ENCODE measurements around the gene TRMT61B. TPM values are rescaled to one million over a fixed set of nuclear protein-coding genes. Genes with fewer than 3 reads are reported as not detected.
A peak's percentile ranks its signal among the peaks of the same experiment; 100 is the strongest.

Gene TRMT61B
- total and polyA plus RNA-seq, 2 of the 13 experiments (the other 11 are each of a cell fraction or from before 2014, with no cell fraction given): 19.7 to 23.5 TPM

GRCh38 chr2:28870146-28870891 is at the start of gene TRMT61B (continued):
- peak; percentile 87 for TF ChIP-seq ZNF280B (CRISPR knock-in tag; IDR thresholded peaks at IDR 0.05; ENCODE audit: borderline replicate concordance)
- no peak for TF ChIP-seq SMC3 (IDR thresholded peaks at IDR 0.05; ENCODE audit: low read length)
- TF ChIP-seq ZSCAN21 (CRISPR knock-in tag; IDR thresholded peaks at IDR 0.05; ENCODE audit: borderline replicate concordance): peak; percentile 98
- TF ChIP-seq SCMH1 (CRISPR knock-in tag; IDR thresholded peaks at IDR 0.05; ENCODE audit: borderline replicate concordance): no peak
- TF ChIP-seq ZMYM3 (CRISPR knock-in tag; IDR thresholded peaks at IDR 0.05): peak; percentile 59; the same call in 1 of the 2 replicates
- TF ChIP-seq ZNF451 (CRISPR knock-in tag; IDR thresholded peaks at IDR 0.05): peak; percentile 96
- TF ChIP-seq SOX6 (IDR thresholded peaks at IDR 0.05): no peak
- TF ChIP-seq SOX6 (CRISPR knock-in tag; IDR thresholded peaks at IDR 0.05): peak; percentile 83
- peak; percentile 83 for TF ChIP-seq PRDM10 (CRISPR knock-in tag; IDR thresholded peaks at IDR 0.05; ENCODE audit: low read depth)
- TF ChIP-seq KLF6 (CRISPR knock-in tag; IDR thresholded peaks at IDR 0.05): peak; percentile 86
- TF ChIP-seq POLR2A (IDR thresholded peaks at IDR 0.05; ENCODE audit: insufficient read depth in 1 of 2, low read depth in 2 of 2, low read length in 2 of 2): peak; percentile 90 to 97
- TF ChIP-seq RNF2 (conservative IDR thresholded peaks at IDR 0.05; ENCODE audit: low read depth): peak; percentile 90
- peak; percentile 81 for TF ChIP-seq ZBTB33 (CRISPR knock-in tag; IDR thresholded peaks at IDR 0.05)
- TF ChIP-seq ZBTB26 (CRISPR knock-in tag; IDR thresholded peaks at IDR 0.05; ENCODE audit: borderline replicate concordance): peak; percentile 93
- peak; percentile 89; the same call in 1 of the 2 replicates for TF ChIP-seq ZNF274 (CRISPR knock-in tag; IDR thresholded peaks at IDR 0.05)
- peak; percentile 100 for TF ChIP-seq HOXA3 (CRISPR knock-in tag; IDR thresholded peaks at IDR 0.05)
- TF ChIP-seq SNAI1 (CRISPR knock-in tag; IDR thresholded peaks at IDR 0.05; ENCODE audit: borderline replicate concordance): no peak
- TF ChIP-seq ELF3 (CRISPR knock-in tag; IDR thresholded peaks at IDR 0.05): peak; percentile 80
- TF ChIP-seq ZBTB1 (CRISPR knock-in tag; IDR thresholded peaks at IDR 0.05; ENCODE audit: borderline replicate concordance): 0 out of 2 replicates have a peak, but pooled peaks have one; percentile 14
- peak; percentile 49; the same call in 1 of the 2 replicates for TF ChIP-seq TRAFD1 (CRISPR knock-in tag; IDR thresholded peaks at IDR 0.05; ENCODE audit: borderline replicate concordance)
